Tibial artery (tissue), 4 donors: ENCODE data around the gene OR4S1.
A peak's percentile ranks its signal among the peaks of the same experiment; 100 is the strongest.
"Not testable (repeated sequence)": the region's sequence is repeated elsewhere in the genome, so short reads cannot be mapped to it uniquely, and the experiment has no call there.

ENCODE experiments used
- DNase-seq, 2 donors: peaks; one replicate each; pipeline ENCODE4 v3.0.0-alpha.2; 2019
- H3K27ac ChIP-seq, 2 donors: fragments of 200-600 bp; sonication (generic) in 1 of 2; 1 replicate in 1 of 2; 2 replicates in 1 of 2; pipeline ENCODE4 v1.5.1; 2018 to 2019; ENCODE audit warnings: mild to moderate bottlenecking in 1 of 2
- H3K27me3 ChIP-seq, 2 donors: fragments of 200-600 bp; sonication (generic) in 1 of 2; one replicate each; pipeline versions ENCODE4 v1.5.1 to v1.6.0; 2016 to 2019
- H3K36me3 ChIP-seq, 3 donors: fragments of 200-600 bp; sonication (generic) in 2 of 3; one replicate each; pipeline ENCODE4 v1.5.1; 2016 to 2019; ENCODE audit warnings: mild to moderate bottlenecking in 2 of 3
- H3K4me1 ChIP-seq, 4 donors: fragments of 200-600 bp; sonication (generic) in 2 of 4; 1 replicate in 3 of 4; 2 replicates in 1 of 4; pipeline ENCODE4 v1.5.1; 2016 to 2019
- H3K4me3 ChIP-seq, 2 donors: fragments of 200-600 bp; sonication (generic) in 1 of 2; 1 replicate in 1 of 2; 2 replicates in 1 of 2; pipeline ENCODE4 v1.5.1; 2018 to 2019; ENCODE audit warnings: mild to moderate bottlenecking in 2 of 2
- H3K9me3 ChIP-seq, 3 donors: fragments of 200-600 bp; sonication (generic) in 1 of 3; one replicate each; pipeline ENCODE4 v1.5.1; 2016 to 2019
- intact Hi-C: fragments of 100-400 bp; cut with DNase I; formaldehyde crosslinking; loops from one replicate; pipeline ENCODE4 v1.15.0; 2023; ENCODE audit warnings: low total_unique reads
- TF ChIP-seq, protein P1 (sequence below), 2 experiments: fragments of 200-600 bp in 1 of 2; fragments of 450-650 bp in 1 of 2; IDR thresholded peaks; one replicate each; pipeline ENCODE4 v1.5.1; 2017 to 2019; ENCODE audit warnings: antibody characterized with exemption in 2 of 2, mild to moderate bottlenecking in 1 of 2, moderate library complexity in 1 of 2

The OR4S1 gene

DNA sequence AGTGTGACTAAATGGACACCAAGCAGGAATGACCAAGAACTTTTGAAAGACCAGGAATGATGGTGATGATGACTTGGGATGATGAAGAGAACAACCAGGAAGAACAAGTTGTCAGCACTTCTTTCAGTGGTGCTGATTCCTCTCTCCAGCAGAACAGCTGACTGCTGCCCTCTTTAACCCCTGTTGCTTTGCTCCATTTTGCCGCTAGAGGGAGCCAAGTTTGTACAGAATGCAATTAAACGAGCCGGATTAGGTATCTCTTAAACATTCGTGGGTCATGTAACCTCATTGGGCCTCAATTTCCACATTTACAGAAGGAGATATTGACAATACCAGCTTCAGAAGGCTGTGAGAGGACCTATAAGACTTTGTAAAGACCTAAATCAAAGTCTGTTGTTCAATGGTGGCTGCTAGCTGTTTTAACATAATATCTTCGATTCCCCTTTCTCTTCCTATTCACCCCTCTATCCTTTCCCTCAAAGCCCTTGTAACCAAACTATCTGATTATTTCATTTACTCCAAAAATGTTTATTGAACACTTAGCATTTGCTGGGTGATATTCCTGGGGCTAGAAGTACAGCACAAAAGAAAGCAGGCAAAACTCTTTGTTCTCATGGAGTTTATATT is 1.9 kb downstream of the OR4S1 start:
- no peak overlapping the region for H3K4me3 ChIP-seq
- H3K4me1 ChIP-seq: no peaks in the 10 kb centered on the region
- TF ChIP-seq, protein P1, sequence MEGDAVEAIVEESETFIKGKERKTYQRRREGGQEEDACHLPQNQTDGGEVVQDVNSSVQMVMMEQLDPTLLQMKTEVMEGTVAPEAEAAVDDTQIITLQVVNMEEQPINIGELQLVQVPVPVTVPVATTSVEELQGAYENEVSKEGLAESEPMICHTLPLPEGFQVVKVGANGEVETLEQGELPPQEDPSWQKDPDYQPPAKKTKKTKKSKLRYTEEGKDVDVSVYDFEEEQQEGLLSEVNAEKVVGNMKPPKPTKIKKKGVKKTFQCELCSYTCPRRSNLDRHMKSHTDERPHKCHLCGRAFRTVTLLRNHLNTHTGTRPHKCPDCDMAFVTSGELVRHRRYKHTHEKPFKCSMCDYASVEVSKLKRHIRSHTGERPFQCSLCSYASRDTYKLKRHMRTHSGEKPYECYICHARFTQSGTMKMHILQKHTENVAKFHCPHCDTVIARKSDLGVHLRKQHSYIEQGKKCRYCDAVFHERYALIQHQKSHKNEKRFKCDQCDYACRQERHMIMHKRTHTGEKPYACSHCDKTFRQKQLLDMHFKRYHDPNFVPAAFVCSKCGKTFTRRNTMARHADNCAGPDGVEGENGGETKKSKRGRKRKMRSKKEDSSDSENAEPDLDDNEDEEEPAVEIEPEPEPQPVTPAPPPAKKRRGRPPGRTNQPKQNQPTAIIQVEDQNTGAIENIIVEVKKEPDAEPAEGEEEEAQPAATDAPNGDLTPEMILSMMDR (IDR thresholded peaks at IDR 0.05): peak; percentile 25 to 44
- no peaks in the 10 kb centered on the region for H3K9me3 ChIP-seq
- peak in 1 of 2 donors; percentile 55 for DNase-seq
- H3K36me3 ChIP-seq: no peaks in the 10 kb centered on the region
- H3K27me3 ChIP-seq: no peaks in the 10 kb centered on the region
- no peak overlapping the region for H3K27ac ChIP-seq
- intact Hi-C loops: no loop called here

DNA sequence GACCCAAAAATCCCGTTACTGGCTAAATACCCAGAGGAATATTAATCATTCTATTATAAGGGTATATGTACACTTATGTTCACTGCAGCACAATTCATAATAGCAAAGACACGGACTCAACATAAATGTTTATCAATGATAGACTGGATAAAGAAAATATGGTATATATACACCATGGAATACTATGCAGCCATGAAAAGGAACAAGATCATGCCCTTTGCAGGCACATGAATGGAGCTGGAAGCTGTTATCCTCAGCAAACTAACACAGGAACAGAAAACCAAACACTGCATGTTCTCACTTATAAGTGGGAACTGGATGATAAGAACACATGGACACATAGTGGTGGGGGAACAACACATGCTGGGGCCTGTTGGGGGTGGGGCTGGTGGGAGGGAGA is 7.6 kb downstream of the OR4S1 start:
- H3K27me3 ChIP-seq, intact Hi-C loops, H3K9me3 ChIP-seq, DNase-seq, H3K4me1 ChIP-seq, H3K27ac ChIP-seq, H3K36me3 ChIP-seq, H3K4me3 ChIP-seq: not testable (repeated sequence)

- DNase-seq, H3K27me3 ChIP-seq, H3K36me3 ChIP-seq, H3K4me3 ChIP-seq, intact Hi-C loops, H3K9me3 ChIP-seq, H3K4me1 ChIP-seq, H3K27ac ChIP-seq: not testable (repeated sequence)
Observed at GRCh38 chr11:48319813-48320212, 13.8 kb downstream of the OR4S1 start.

DNA sequence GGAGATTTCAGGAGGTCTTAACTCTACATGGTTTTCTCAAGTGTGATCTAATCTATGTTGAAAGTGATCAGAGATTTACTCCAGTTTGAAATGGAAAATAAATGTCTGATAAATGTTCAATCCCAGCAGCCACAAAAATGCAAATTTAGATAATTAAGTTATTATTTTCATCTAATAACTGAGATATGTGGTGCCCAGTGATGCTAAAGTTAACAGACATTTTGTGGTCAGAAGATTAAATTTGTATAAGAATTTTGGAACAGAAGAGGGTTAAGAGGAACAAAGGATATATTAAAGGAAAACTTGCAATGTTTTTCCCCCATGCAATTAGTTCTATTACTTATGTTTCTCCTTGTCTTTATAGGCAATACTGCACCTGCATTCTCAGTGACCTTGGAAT is 18.6 kb downstream of the OR4S1 start, which contains the start of gene OR4C3:
TSS of gene OR4C3 (plus strand) at position 301 of the 400 bp plus-strand sequence. CDS start 102 bp downstream, outside the sequence.
- H3K27me3 ChIP-seq, H3K27ac ChIP-seq, DNase-seq, H3K9me3 ChIP-seq, H3K4me1 ChIP-seq, intact Hi-C loops, H3K4me3 ChIP-seq, H3K36me3 ChIP-seq: not testable (repeated sequence)

- intact Hi-C loops: no loop called here
- DNase-seq: no peak
- TF ChIP-seq, protein P1 (IDR thresholded peaks at IDR 0.05): no peak
Observed at GRCh38 chr11:48341466-48341865, 35.4 kb downstream of the OR4S1 start.

DNA sequence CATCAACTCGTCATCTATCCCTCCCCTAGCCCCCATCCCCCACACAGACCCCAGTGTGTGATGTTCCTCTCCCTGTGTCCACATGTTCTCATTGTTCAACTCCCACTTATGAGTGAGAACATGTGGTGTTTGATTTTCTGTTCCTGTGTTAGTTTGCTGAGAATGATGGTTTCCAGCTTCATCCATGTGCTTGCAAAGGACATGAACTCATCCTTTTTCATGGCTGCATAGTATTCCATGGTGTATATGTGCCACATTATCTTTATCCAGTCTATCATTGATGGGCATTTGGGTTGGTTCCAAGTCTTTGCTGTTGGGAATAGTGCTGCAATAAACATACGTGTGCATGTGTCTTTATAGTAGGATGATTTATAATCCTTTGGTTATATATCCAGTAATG is 36.5 kb downstream of the OR4S1 start:
- H3K36me3 ChIP-seq, H3K4me3 ChIP-seq, H3K4me1 ChIP-seq, DNase-seq, H3K27me3 ChIP-seq, intact Hi-C loops, H3K27ac ChIP-seq, H3K9me3 ChIP-seq: not testable (repeated sequence)

More at GRCh38 chr11:48341466-48341865, 35.4 kb downstream of the OR4S1 start:
- Histone ChIP-seq H3K4me3 (no peak overlapping the region), H3K9me3 (no peaks in the 10 kb centered on the region), H3K27ac (no peak overlapping the region), H3K4me1 (no peaks in the 10 kb centered on the region), H3K27me3 (no peaks in the 10 kb centered on the region), H3K36me3 (no peaks in the 10 kb centered on the region)

GRCh38 chr11:48346286-48346685 is 40.3 kb downstream of the OR4S1 start:
- DNase-seq, H3K36me3 ChIP-seq, H3K9me3 ChIP-seq, intact Hi-C loops, H3K4me1 ChIP-seq, H3K27me3 ChIP-seq, H3K4me3 ChIP-seq, H3K27ac ChIP-seq: not testable (repeated sequence)

DNA sequence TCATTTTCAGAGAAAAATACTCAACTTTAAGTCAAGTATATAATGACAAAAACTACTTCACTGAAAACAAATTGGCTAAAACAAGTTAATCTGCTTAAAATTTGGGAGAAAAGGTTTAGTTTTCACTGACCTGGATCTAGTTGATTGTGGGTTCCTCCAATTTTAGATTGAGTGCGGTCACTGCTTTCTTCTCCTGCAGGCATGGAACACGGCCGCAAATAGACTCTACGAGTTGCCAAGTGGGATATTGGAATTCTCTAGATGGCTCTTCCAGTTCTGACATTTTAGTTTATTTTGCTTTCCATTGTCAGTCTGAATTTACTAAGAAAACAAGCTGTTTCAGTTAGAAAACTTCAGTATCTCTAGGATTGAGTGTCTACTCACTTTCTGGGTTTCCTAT is 48.0 kb downstream of the OR4S1 start:
- H3K27ac ChIP-seq: no peak overlapping the region
- no peaks in the 10 kb centered on the region for H3K4me1 ChIP-seq
- DNase-seq: no peak
- no peaks in the 10 kb centered on the region for H3K27me3 ChIP-seq
- H3K4me3 ChIP-seq: no peak overlapping the region
- no peaks in the 10 kb centered on the region for H3K9me3 ChIP-seq
- intact Hi-C loops: no loop called here
- H3K36me3 ChIP-seq: no peaks in the 10 kb centered on the region
- TF ChIP-seq, protein P1 (IDR thresholded peaks at IDR 0.05): no peak
